PC-9 (cell line): Measurements from ENCODE around the gene MAPKAPK2.

Source experiments
- EZH2 ChIP-seq: fragments of 200-600 bp; sonication (generic); IDR thresholded peaks from 2 replicates; pipeline ENCODE4 v1.8.0; 2017; ENCODE audit warnings: antibody characterized with exemption, low read depth
- TF ChIP-seq, protein P1 (sequence below): fragments of 200-600 bp; sonication (generic); conservative IDR thresholded peaks from 2 replicates; pipeline ENCODE4 v1.6.1; 2017; ENCODE audit warnings: mixed run types, antibody characterized with exemption, mild to moderate bottlenecking, moderate library complexity

DNA sequence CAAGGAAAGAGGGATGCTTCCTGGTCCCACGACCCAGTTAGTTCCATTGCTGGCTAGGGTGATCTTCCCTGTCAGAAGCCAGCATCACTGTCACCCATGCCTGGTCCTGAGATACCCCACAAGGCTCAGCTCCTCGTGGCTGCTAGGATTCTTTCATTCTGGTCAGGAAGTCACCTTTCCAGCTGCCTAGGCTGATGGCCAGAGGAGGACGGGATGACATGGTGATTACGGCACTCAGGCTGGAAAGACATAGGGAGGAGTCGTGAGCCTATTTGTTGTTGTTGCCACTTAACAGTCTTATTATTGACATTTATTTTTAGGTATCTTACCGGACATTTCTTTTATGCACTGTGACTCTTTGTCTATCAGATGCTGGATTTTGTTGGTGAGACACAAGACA, 20.0 kb upstream of the MAPKAPK2 start:
- TF ChIP-seq, protein P1, sequence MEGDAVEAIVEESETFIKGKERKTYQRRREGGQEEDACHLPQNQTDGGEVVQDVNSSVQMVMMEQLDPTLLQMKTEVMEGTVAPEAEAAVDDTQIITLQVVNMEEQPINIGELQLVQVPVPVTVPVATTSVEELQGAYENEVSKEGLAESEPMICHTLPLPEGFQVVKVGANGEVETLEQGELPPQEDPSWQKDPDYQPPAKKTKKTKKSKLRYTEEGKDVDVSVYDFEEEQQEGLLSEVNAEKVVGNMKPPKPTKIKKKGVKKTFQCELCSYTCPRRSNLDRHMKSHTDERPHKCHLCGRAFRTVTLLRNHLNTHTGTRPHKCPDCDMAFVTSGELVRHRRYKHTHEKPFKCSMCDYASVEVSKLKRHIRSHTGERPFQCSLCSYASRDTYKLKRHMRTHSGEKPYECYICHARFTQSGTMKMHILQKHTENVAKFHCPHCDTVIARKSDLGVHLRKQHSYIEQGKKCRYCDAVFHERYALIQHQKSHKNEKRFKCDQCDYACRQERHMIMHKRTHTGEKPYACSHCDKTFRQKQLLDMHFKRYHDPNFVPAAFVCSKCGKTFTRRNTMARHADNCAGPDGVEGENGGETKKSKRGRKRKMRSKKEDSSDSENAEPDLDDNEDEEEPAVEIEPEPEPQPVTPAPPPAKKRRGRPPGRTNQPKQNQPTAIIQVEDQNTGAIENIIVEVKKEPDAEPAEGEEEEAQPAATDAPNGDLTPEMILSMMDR, result no peak
- TF ChIP-seq EZH2, result no peak
